ENCODE results near the gene DDAH1.
A peak's percentile ranks its signal among the peaks of the same experiment; 100 is the strongest.

The DDAH1 gene

DNA sequence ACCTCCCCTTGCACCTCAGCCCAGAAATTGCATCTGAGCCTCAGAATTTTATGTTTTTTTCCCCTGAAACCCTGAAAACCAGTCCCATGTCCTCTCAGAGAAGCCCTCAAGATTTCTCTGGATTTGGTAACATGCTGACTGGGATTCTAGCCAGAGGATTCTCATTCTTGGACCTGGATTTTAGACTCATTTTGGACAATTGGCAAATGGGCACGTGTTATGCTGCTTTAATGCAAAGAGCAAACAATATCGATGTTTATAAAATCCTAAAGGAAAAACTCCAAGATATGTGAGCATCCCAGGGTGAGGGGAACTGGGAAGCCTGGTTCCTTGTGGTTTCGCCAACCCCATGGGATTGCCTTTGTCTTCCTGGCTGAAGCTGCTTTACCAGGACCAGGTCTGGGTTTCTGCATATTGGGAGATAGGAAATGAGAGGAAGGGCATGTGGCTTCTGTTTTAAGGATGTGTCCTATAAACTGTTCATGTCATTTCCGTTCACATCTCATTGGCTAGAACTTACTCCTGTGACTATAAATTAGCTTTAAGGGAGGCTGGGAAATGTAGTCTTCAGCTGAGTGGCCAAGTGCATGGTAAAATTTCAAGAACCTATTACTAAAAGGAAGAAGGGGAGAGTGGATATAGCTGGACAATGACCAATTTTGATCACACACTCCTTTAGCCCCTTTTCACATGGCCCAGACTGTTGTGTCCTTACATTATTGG, 161.4 kb downstream of the DDAH1 start:
- Histone ChIP-seq H3K9ac (no peak overlapping the region), H3K27ac (no peak overlapping the region), H3K27me3 (peaks cover 2% of the 10 kb centered on the region; the same call in 1 of the 2 replicates), H4K20me1 (no peaks in the 10 kb centered on the region), H3K4me1 (peaks cover 22% of the 10 kb centered on the region), H3K4me3 (no peak overlapping the region), H3K9me3 (no peaks in the 10 kb centered on the region), H3K4me2 (0 out of 2 replicates have a peak overlapping the region, but pooled peaks have one; percentile 9), H3K36me3 (no peaks in the 10 kb centered on the region)
- TF ChIP-seq Cebpa-rat (IDR thresholded peaks at IDR 0.05): no peak

DNA sequence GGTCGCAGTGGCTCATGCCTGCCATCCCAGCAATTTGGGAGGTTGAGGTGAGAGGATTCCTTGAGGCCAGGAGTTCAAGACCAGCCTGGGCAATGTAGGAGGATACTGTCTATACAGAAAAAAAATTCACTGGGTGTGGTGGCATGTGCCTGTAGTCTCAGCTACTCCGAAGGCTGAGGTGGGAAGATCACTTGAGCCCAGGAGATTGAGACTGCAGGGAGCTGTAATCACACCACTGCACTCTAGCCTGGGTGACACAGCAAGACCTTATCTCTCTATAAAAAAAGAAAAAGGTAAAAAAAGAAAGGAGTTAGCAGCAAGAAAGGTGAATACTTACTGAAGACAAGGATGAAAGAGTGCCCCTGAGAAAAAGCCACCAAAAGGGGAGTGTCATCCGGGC, 164.8 kb downstream of the DDAH1 start:
- no peaks in the 10 kb centered on the region for H4K20me1 ChIP-seq
- H3K4me2 ChIP-seq: no peak overlapping the region
- no peak for TF ChIP-seq Cebpa-rat (IDR thresholded peaks at IDR 0.05)
- no peaks in the 10 kb centered on the region for H3K36me3 ChIP-seq
- no peaks in the 10 kb centered on the region for H3K9me3 ChIP-seq
- no peaks in the 10 kb centered on the region for H3K27me3 ChIP-seq
- no peak overlapping the region for H3K9ac ChIP-seq
- H3K4me1 ChIP-seq: peaks cover 39% of the 10 kb centered on the region
- no peak overlapping the region for H3K4me3 ChIP-seq
- no peak overlapping the region for H3K27ac ChIP-seq

DNA sequence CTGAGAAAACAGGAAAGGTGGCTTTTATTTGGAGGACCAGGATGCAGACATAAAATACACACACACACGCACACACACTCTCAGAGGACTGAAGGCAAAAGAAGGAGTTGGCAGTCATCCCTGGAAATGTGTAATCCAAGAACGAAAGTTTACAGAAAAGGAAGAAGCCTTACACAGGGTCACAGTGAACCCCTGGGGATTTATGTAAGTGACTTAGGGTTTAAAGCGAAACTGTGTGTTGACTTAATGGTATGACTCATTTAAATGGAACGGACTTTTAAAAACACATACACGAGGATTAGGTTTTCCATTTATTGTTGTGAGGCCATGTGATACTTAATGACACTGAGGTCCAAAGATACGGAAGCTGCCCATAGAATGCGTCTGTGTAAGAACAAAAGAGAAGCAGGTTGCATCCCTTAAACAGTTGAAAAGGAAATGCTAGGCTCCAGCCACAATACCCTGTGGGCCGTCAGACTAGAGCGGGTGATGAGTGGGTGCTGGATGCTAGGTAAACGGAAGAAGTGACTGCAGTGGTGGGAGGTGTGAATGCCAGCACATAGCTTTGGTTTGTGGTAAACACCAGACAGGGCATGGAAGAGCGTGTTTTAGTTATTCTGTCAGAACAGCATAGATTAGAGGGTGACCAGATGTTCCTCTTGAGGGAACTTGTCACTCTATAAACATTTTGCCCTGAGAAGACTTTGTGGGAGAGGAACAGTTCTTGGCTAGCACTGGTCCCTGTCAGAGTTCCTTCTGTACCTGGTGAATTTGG, 166.9 kb downstream of the DDAH1 start:
- Histone ChIP-seq H4K20me1 (no peaks in the 10 kb centered on the region), H3K27me3 (no peaks in the 10 kb centered on the region), H3K4me1 (peaks cover 28% of the 10 kb centered on the region), H3K27ac (no peak overlapping the region), H3K36me3 (no peaks in the 10 kb centered on the region), H3K9me3 (no peaks in the 10 kb centered on the region), H3K4me2 (peak overlapping the region; percentile 72), H3K4me3 (peak overlapping the region; percentile 0; the same call in 1 of the 2 replicates), H3K9ac (no peak overlapping the region)
- TF ChIP-seq Cebpa-rat (IDR thresholded peaks at IDR 0.05): no peak

DNA sequence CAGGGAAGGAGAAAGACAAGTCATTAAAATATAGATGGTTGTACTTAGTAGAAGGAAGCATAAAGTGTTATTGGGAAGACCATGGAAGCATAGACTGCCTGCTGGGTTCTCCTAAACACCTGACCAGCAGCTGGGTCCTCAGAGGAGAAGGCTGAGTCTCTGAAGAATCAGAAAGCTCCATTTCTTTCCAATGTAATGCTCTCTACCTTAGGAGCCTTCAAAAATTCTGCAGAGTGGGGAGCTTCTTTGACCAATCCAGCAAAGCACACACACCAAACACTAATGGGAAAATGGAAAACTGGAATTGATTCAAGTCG, 167.5 kb downstream of the DDAH1 start:
- Histone ChIP-seq H3K4me3 (no peak overlapping the region), H3K9ac (no peak overlapping the region), H4K20me1 (no peaks in the 10 kb centered on the region), H3K9me3 (no peaks in the 10 kb centered on the region), H3K36me3 (no peaks in the 10 kb centered on the region), H3K27me3 (no peaks in the 10 kb centered on the region), H3K27ac (no peak overlapping the region), H3K4me1 (peaks cover 28% of the 10 kb centered on the region), H3K4me2 (peak overlapping the region; percentile 72)
- no peak for TF ChIP-seq Cebpa-rat (IDR thresholded peaks at IDR 0.05)

DNA sequence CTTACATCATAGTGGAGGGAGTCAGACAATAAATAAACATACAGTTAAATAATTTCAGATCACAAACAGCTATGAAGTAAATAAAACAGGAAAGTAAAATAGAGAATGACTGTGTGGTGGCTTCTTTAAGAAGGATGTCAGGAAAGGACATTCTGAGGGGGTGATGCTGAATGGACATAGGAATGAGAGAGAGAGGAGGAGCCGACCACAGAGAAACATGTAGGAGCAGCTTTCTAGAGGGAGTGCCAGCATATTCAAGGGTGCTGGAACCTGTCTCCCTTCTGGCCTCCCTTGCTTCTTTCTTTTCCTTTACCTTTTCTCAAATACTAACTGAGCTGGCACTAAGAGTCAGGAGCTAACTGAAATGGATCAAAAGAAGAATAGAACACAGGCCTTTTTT, 168.0 kb downstream of the DDAH1 start:
- Histone ChIP-seq H3K27me3 (no peaks in the 10 kb centered on the region), H3K27ac (no peak overlapping the region), H3K4me2 (peak overlapping the region; percentile 72; the same call in 1 of the 2 replicates), H3K4me1 (peaks cover 28% of the 10 kb centered on the region), H4K20me1 (no peaks in the 10 kb centered on the region), H3K9me3 (no peaks in the 10 kb centered on the region), H3K36me3 (no peaks in the 10 kb centered on the region), H3K9ac (no peak overlapping the region), H3K4me3 (no peak overlapping the region)
- no peak for TF ChIP-seq Cebpa-rat (IDR thresholded peaks at IDR 0.05)

DNA sequence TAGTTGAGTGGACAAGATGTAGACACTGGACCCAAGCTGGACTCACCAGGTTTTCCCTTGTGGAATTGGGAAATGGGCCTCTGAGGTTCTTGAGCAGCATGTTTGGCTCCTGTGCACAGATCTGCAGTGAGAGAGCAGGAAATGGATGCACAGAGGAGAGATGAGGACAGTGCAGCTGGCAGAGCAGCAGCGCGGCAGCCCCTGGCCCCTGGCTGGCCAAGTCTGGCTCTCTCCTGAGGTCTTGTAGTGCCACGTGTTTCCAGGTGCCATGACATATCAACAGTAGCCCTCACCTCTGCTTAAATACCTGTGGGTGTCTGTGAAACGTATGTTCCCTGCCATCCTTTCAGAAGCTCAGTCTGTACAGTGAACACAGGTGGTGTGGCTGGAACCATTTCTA, 169.3 kb downstream of the DDAH1 start:
- Histone ChIP-seq H3K27me3 (no peaks in the 10 kb centered on the region), H3K4me3 (no peak overlapping the region), H3K27ac (no peak overlapping the region), H3K9ac (no peak overlapping the region), H3K4me2 (no peak overlapping the region), H3K9me3 (no peaks in the 10 kb centered on the region), H3K4me1 (peaks cover 35% of the 10 kb centered on the region), H4K20me1 (no peaks in the 10 kb centered on the region), H3K36me3 (no peaks in the 10 kb centered on the region)
- TF ChIP-seq Cebpa-rat (IDR thresholded peaks at IDR 0.05): no peak

DNA sequence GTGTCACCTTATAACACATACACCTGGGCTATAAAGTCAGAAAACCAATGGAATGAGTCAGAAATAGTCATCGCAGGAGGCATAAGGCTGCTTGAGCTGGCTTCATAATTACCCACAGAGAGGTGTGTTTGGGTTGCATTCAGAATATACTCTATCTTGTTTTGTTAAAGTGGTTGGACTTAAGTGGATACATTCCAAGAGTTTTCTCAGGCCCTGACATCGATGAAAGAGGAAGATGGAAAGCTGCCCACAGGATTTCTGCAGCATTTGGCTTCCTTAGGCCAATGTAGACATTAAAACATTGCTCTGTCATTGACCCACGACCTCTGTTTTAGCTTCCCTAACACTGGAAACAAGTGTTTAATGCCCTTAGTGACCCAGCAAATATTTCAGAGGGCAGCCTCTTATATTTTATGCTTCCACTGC, 169.9 kb downstream of the DDAH1 start:
- Histone ChIP-seq H3K4me1 (peaks cover 41% of the 10 kb centered on the region), H3K4me2 (no peak overlapping the region), H3K27ac (no peak overlapping the region), H3K9me3 (no peaks in the 10 kb centered on the region), H3K9ac (no peak overlapping the region), H3K27me3 (no peaks in the 10 kb centered on the region), H3K4me3 (no peak overlapping the region), H3K36me3 (no peaks in the 10 kb centered on the region), H4K20me1 (no peaks in the 10 kb centered on the region)
- TF ChIP-seq Cebpa-rat (IDR thresholded peaks at IDR 0.05): no peak

DNA sequence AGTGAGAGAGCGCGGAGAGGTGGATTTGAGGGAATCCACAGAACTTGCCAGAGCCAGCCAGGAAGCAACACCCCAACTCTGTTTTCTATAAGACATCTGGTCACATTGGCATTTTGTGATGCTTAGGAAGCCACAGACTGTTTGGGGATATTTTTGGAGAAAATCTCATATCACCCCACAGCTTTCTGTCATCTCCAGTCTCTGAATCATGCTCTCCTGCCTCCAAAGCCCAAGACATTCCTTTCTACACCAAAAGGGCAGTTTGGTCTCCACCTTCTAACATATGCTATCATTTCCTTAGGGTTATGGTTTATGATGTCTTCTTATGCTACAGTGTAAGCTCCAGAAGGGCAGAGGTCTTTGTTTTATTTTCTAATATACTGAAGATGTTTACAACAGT, 174.1 kb downstream of the DDAH1 start:
- Histone ChIP-seq H3K4me1 (peaks cover 22% of the 10 kb centered on the region), H3K27me3 (no peaks in the 10 kb centered on the region), H3K27ac (no peak overlapping the region), H3K36me3 (no peaks in the 10 kb centered on the region), H3K9me3 (no peaks in the 10 kb centered on the region), H3K9ac (no peak overlapping the region; the same call in 1 of the 2 replicates), H4K20me1 (no peaks in the 10 kb centered on the region), H3K4me3 (no peak overlapping the region), H3K4me2 (peak overlapping the region; percentile 73)
- no peak for TF ChIP-seq Cebpa-rat (IDR thresholded peaks at IDR 0.05)

DNA sequence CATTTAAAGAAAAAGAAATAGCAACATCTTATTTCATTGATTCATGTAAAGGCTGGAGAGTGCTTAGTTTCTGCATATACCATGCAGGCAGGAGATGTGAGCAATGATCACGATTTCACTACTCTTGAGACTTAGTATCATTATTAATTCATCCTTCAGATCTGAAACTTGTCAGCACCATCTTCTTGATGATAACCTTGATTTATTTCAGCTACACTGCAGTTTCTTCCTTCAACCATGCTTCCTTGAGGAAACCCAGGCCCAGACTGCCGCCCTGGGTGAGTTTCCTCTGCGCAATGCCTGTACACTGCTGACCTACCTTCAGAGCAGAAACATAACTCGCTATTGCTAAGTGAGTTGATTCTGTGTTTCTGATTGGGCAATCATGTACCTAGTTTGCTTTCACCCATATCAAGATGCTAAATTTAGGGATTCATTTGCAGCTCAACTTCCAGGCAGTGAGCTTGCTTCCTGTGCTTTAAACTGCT, 175.1 kb downstream of the DDAH1 start:
- no peak overlapping the region for H3K4me3 ChIP-seq
- H3K4me2 ChIP-seq: peak overlapping the region; percentile 73
- no peak overlapping the region for H3K27ac ChIP-seq
- TF ChIP-seq Cebpa-rat (IDR thresholded peaks at IDR 0.05): peak; percentile 42
- peaks cover 2% of the 10 kb centered on the region; the same call in 1 of the 2 replicates for H3K9me3 ChIP-seq
- H3K9ac ChIP-seq: no peak overlapping the region; the same call in 1 of the 2 replicates
- H4K20me1 ChIP-seq: no peaks in the 10 kb centered on the region
- no peaks in the 10 kb centered on the region for H3K36me3 ChIP-seq
- no peaks in the 10 kb centered on the region for H3K27me3 ChIP-seq
- H3K4me1 ChIP-seq: peaks cover 22% of the 10 kb centered on the region

DNA sequence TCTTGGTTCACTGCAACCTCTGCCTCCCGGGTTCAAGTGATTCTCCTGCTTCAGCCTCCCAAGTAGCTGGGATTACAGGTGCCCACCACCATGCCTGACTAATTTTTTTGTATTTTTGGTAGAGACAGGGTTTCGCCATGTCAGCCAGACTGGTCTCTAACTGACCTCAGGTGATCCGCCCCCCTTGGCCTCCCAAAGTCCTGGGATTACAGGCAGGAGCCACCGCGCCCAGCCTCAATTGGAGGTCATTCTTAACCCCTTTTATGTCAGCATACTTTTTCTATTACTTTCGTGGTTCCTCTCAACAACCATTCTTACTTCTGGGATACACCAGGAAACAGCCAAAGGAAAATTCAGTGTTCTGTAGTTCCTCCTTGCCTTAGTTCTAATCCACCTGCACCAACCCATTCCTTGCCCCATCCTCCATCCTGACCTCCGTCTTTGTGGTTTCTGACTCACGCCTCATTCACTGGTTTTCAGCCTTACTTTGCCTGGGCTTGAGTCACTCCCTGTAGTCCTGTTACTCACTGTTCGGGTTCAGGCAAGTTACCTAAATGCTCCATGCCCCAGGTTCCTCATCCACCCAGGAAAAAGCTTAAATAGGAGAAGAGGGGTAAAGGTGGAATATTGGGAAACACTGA, 175.6 kb downstream of the DDAH1 start:
- Histone ChIP-seq H3K9me3 (peaks cover 7% of the 10 kb centered on the region), H3K4me1 (peaks cover 22% of the 10 kb centered on the region), H3K4me3 (no peak overlapping the region), H3K9ac (no peak overlapping the region), H3K27me3 (no peaks in the 10 kb centered on the region), H3K27ac (no peak overlapping the region), H3K4me2 (peak overlapping the region; percentile 73), H4K20me1 (no peaks in the 10 kb centered on the region), H3K36me3 (no peaks in the 10 kb centered on the region)
- no peak for TF ChIP-seq Cebpa-rat (IDR thresholded peaks at IDR 0.05)

Measured in BLaER1 (cell line).